Neural crest cell (in vitro differentiated cells): ENCODE results near the gene VWA2. TPM values are rescaled to one million over a fixed set of nuclear protein-coding genes. Genes with fewer than 3 reads are reported as not detected.

Experiments used
- DNase-seq: peaks from one replicate; pipeline ENCODE4 v3.0.0; 2021; ENCODE audit warnings: low read depth, mixed read lengths, low spot score
- H3K27ac Mint-ChIP-seq: one replicate; pipeline ENCODE4 v1.8.0; 2021; ENCODE audit warnings: mild to moderate bottlenecking, mixed read lengths; ENCODE audit not compliant: unreplicated experiment
- H3K27me3 Mint-ChIP-seq: 2 replicates; pipeline ENCODE4 v1.8.0; 2021; ENCODE audit warnings: low read depth, mild to moderate bottlenecking, mixed read lengths
- H3K36me3 Mint-ChIP-seq: 2 replicates; pipeline ENCODE4 v1.8.0; 2021; ENCODE audit warnings: low read depth, mild to moderate bottlenecking, mixed read lengths
- H3K4me1 Mint-ChIP-seq: 2 replicates; pipeline ENCODE4 v1.8.0; 2021; ENCODE audit warnings: mixed read lengths
- H3K4me3 Mint-ChIP-seq: one replicate; pipeline ENCODE4 v1.8.0; 2021; ENCODE audit warnings: mild to moderate bottlenecking, mixed read lengths
- H3K9me3 Mint-ChIP-seq: 2 replicates; pipeline ENCODE4 v1.8.0; 2021; ENCODE audit warnings: mixed read lengths
- CTCF ChIP-seq: fragments of 200-600 bp; sonication (generic); conservative IDR thresholded peaks from 2 replicates; pipeline ENCODE4 v1.5.0; 2021; ENCODE audit warnings: antibody characterized with exemption, mild to moderate bottlenecking
- total RNA-seq: library from RNA; stranded (reverse); gene quantifications from 2 replicates; pipeline ENCODE4 v1.2.1, GENCODE V29; 2021

VWA2 gene
- total RNA-seq, 1 donor from 2014 or later, result not detected

GRCh38 chr10:114252883-114253282 is 13.8 kb downstream of the VWA2 start:
- peaks cover 4% of the 10 kb centered on the region for H3K4me1 Mint-ChIP-seq

GRCh38 chr10:114255227-114255626 is 16.2 kb downstream of the VWA2 start:
- Mint-ChIP-seq H3K4me1 (peaks cover 9% of the 10 kb centered on the region), H3K9me3 (peaks cover 5% of the 10 kb centered on the region), H3K36me3 (no peaks in the 10 kb centered on the region), H3K27ac (no peak overlapping the region), H3K4me3 (no peak overlapping the region), H3K27me3 (peaks cover 3% of the 10 kb centered on the region)
- no peak for TF ChIP-seq CTCF
- no peak for DNase-seq

More at GRCh38 chr10:114252883-114253282, 13.8 kb downstream of the VWA2 start:
- no peak for DNase-seq
- Mint-ChIP-seq H3K36me3 (no peaks in the 10 kb centered on the region), H3K4me3 (no peak overlapping the region), H3K27ac (no peak overlapping the region), H3K27me3 (peaks cover 7% of the 10 kb centered on the region), H3K9me3 (peaks cover 5% of the 10 kb centered on the region)
- TF ChIP-seq CTCF, result no peak

GRCh38 chr10:114256008-114256765 is 17.1 kb downstream of the VWA2 start:
- Mint-ChIP-seq H3K27ac (no peak overlapping the region), H3K4me3 (no peak overlapping the region), H3K4me1 (peaks cover 9% of the 10 kb centered on the region), H3K27me3 (peaks cover 3% of the 10 kb centered on the region), H3K9me3 (peaks cover 5% of the 10 kb centered on the region), H3K36me3 (no peaks in the 10 kb centered on the region)
- TF ChIP-seq CTCF, result no peak
- DNase-seq, result no peak

GRCh38 chr10:114256822-114257221 is 17.8 kb downstream of the VWA2 start:
- TF ChIP-seq CTCF, result no peak
- Mint-ChIP-seq H3K9me3 (peaks cover 5% of the 10 kb centered on the region), H3K27me3 (peaks cover 3% of the 10 kb centered on the region), H3K4me3 (no peak overlapping the region), H3K36me3 (no peaks in the 10 kb centered on the region), H3K27ac (no peak overlapping the region), H3K4me1 (peaks cover 9% of the 10 kb centered on the region)
- no peak for DNase-seq

- Mint-ChIP-seq H3K4me3 (no peak overlapping the region), H3K27ac (no peak overlapping the region), H3K4me1 (peaks cover 9% of the 10 kb centered on the region), H3K9me3 (peaks cover 5% of the 10 kb centered on the region), H3K36me3 (no peaks in the 10 kb centered on the region), H3K27me3 (peaks cover 3% of the 10 kb centered on the region)
- no peak for TF ChIP-seq CTCF
- no peak for DNase-seq
These were observed 18.4 kb downstream of the VWA2 start for GRCh38 chr10:114257498-114257897.
